GM12801 (cell line): Measurements from ENCODE around the gene CSNK2A3.
"Not testable (repeated sequence)": the region's sequence is repeated elsewhere in the genome, so short reads cannot be mapped to it uniquely, and the experiment has no call there.

ENCODE experiments used
- TF ChIP-seq, protein P1 (sequence below): IDR thresholded peaks from one replicate; pipeline ENCODE4 v1.5.1; 2011; ENCODE audit warnings: control low read depth; ENCODE audit not compliant: insufficient read length; ENCODE audit errors: extremely low read depth

The CSNK2A3 gene

DNA sequence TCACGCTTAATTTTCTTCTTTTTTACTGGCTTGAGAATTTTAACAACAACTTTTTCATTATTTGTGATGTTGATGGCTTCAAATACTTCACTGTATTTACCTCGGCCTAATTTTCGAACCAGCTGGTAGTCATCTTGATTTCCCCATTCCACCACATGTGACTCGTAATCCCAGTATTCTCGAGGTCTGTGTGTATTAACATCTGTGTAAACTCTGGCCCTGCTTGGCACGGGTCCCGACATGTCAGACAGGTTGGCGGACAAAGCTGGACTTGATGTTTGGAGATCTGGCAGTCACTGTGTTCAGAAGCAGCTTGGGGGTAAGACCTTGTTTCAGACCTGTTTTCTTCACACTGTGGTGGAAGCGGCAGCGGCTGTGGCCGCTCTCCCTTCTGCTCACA is at the start of gene CSNK2A3:
CSNK2A3 (minus strand) TSS at position 373 of the 400 bp plus-strand sequence; CDS start at position 242, 131 bp downstream.
- TF ChIP-seq, protein P1, sequence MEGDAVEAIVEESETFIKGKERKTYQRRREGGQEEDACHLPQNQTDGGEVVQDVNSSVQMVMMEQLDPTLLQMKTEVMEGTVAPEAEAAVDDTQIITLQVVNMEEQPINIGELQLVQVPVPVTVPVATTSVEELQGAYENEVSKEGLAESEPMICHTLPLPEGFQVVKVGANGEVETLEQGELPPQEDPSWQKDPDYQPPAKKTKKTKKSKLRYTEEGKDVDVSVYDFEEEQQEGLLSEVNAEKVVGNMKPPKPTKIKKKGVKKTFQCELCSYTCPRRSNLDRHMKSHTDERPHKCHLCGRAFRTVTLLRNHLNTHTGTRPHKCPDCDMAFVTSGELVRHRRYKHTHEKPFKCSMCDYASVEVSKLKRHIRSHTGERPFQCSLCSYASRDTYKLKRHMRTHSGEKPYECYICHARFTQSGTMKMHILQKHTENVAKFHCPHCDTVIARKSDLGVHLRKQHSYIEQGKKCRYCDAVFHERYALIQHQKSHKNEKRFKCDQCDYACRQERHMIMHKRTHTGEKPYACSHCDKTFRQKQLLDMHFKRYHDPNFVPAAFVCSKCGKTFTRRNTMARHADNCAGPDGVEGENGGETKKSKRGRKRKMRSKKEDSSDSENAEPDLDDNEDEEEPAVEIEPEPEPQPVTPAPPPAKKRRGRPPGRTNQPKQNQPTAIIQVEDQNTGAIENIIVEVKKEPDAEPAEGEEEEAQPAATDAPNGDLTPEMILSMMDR: not testable (repeated sequence)

DNA sequence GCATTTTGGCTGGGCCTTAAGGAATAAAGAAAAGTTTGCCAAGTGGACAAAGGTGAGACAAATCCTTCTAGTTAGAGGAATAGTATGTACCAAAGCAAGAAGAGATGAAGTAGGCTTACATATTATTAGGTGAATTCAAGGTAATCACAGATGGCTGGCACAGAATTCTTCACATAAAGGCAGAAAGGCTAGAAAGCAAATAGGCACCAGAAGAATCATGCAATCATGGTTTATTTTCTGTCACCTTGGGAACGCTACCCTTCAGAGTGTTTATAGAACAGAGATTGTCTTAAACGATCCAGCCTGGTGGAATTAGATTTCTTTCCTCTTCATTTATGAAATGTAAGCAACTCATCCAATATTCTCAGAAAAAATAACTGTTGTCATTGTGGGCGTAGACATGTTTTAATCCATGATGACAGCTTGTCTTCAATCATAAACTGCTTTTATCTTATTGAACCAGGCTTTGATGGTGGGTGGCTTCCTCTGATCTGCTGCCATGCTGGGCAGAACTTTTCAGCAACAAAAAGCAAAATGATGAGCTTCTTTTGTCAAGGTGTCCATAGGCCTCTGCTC is 49.0 kb upstream of the CSNK2A3 start:
- TF ChIP-seq, protein P1: no peak

DNA sequence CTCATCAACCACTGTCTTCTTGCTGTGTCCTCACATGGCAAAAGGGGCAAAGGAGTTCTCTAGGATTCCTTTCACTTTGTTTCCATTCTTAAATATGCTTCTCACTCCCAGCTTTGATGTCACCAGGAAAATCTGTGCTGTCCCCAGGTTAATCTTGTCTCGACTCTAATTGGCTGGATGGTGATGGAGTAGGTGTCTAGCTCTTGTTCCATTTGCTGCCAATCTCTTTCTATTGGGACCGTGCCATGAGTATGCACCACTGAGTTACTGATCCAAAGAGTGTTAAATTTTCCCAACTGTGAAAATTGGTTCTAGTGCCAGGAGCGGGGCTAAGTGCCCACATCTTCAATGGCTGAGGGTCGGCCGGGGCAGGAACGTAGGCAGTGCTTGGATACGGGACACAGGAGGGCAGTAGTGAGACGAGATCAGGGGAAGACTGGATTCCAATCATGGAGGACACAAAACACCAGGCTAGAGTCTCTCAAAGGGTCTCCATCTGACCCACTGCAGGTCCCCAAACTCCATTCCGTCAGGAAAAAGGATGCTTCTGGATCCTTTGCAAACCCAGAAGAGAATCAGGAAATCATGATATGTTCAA is 47.7 kb upstream of the CSNK2A3 start:
- TF ChIP-seq, protein P1: no peak

DNA sequence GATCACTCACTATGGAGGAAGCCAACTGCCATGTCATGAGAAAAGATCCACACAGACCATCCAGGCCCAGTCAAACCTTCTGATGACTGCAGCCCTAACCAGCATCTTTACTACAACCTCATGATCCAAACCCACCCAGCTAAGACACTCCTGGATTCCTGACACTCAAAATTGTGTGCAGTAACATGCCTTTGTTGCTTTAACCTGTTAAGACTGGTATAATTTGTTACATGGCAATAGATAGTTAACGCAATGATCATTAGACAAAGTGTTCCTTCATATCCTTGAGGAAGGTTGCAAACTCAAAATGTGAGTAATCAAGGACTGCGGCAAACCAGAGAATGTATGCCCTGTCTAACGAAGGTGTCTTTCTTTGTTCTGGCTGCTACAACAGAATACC is 47.1 kb upstream of the CSNK2A3 start:
- TF ChIP-seq, protein P1: no peak

DNA sequence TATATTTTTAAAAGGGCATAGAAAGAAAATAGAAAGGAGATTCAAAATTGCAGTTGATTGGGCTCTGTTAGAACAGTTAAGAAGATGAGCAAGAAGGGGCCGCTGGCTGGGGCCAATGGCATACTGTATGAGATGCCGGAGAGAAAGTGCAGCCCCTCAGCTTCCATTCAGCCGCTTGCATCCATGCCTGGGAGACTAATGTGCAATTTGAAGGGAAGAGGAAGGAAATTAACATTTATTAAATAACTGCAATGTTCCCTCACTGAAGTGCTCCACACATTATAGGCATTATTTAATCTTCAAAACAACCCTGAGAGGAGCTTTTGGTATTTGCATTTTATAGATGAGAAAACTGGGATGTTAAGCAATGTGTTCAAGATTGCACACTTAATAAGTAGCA is 44.7 kb upstream of the CSNK2A3 start:
- TF ChIP-seq, protein P1: no peak

DNA sequence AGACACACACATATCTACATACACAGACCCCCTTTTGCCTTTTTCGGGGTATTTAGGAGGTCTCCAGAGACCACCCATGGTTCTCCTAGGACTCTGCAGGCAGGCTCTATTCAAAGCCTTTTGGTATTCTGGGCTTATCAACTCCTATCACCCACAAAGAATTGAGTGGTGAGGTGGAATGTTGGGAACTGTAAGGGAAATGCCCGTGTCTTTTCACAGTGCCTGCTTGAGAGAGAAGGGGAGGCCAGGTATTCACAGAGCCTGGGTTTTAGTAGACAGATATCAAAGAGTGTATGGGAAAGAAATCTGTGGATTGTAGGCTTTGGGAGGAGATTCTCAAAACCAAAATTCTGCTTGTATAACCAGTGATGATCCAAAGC is 44.0 kb upstream of the CSNK2A3 start:
- TF ChIP-seq, protein P1: no peak

DNA sequence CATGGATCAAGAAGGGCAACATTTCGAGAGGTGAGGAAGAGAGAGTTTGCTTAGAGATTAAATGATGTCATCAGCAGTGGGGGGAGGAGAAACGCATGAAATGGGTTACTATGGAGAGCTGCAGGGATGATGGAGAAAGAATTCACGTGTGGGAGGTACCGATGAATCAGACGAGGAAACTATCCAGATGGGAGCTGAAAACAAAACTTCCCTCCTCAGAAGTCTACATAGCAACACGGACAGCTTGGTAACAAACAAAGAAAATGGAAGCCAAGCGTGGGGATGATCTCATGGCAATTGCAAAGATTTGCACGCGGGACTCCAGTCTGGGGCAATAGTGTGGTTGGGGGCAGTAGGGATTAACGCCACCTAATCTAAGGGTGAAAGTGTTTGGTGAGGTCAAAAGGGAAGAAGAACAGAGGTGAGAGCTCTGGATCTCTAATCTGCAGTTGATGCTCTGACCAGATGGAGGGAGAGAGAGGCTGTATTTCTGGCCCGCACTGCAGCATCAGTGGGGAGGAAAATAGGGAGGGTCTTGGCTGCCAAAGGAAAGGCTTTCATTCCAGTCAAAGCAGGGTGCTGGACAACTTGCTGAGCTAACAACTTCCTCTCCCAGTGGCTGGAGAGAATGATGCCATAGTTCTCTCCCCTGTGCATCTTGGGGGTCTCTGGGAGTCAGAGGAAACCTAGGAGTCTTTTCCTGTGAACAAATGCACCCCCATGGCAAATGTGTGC is 43.4 kb upstream of the CSNK2A3 start:
- TF ChIP-seq, protein P1: no peak
